Keratinocyte (primary cell): ENCODE measurements around the gene DUSP8. TPM values are rescaled to one million over a fixed set of nuclear protein-coding genes. Genes with fewer than 3 reads are reported as not detected.

Experiments
- DNase-seq: peaks from one replicate; pipeline ENCODE4 v3.0.0-alpha.2; 2011; ENCODE audit warnings: low read depth, missing footprints, low spot score
- FAIRE-seq: peaks from 2 replicates; lab custom pipeline; 2011; peaks lifted over from hg19 to GRCh38; lab: Jason Lieb, UNC
- H2AFZ ChIP-seq: 2 replicates; pipeline ENCODE4 v1.6.0; 2012; ENCODE audit warnings: low read length, control low read depth, inconsistent platforms; ENCODE audit not compliant: control insufficient read depth
- H3K27ac ChIP-seq: 2 replicates; pipeline ENCODE4 v1.5.1; 2011; ENCODE audit warnings: low read length; ENCODE audit not compliant: control insufficient read depth, insufficient read depth
- H3K27me3 ChIP-seq: 3 replicates; pipeline ENCODE4 v1.6.0; 2011; ENCODE audit warnings: low read length; ENCODE audit not compliant: control insufficient read depth, insufficient read depth; ENCODE audit errors: extremely low read depth
- H3K36me3 ChIP-seq, 2 experiments: 2 replicates in 1 of 2; 3 replicates in 1 of 2; pipeline ENCODE4 v1.5.1; 2011; ENCODE audit warnings: low read length in 2 of 2, mild to moderate bottlenecking in 1 of 2; ENCODE audit not compliant: control insufficient read depth in 2 of 2, insufficient read depth in 2 of 2; ENCODE audit errors: extremely low read depth in 1 of 2
- H3K4me1 ChIP-seq: 3 replicates; pipeline ENCODE4 v1.5.1; 2011; ENCODE audit warnings: low read length; ENCODE audit not compliant: control insufficient read depth, insufficient read depth; ENCODE audit errors: extremely low read depth
- H3K4me2 ChIP-seq: 3 replicates; pipeline ENCODE4 v1.6.0; 2011; ENCODE audit warnings: low read depth, low read length; ENCODE audit not compliant: control insufficient read depth, insufficient read depth; ENCODE audit errors: extremely low read depth
- H3K4me3 ChIP-seq, 3 experiments: fragments of 200-600 bp in 1 of 3; sonication (generic) in 1 of 3; 2 replicates in 2 of 3; 3 replicates in 1 of 3; pipeline ENCODE4 v1.5.1; 2011 to 2016; ENCODE audit warnings: low read length in 3 of 3, mild to moderate bottlenecking in 3 of 3, control low read depth in 2 of 3, inconsistent platforms in 1 of 3, low read depth in 1 of 3, mixed read lengths in 1 of 3, mixed run types in 1 of 3, moderate library complexity in 1 of 3; ENCODE audit not compliant: control insufficient read depth in 2 of 3, insufficient read depth in 2 of 3; ENCODE audit errors: extremely low read depth in 1 of 3
- H3K79me2 ChIP-seq: 2 replicates; pipeline ENCODE4 v1.6.0; 2012; ENCODE audit warnings: low read length; ENCODE audit not compliant: control insufficient read depth, insufficient read depth
- H3K9ac ChIP-seq: 3 replicates; pipeline ENCODE4 v1.6.0; 2011; ENCODE audit warnings: low read length; ENCODE audit not compliant: control insufficient read depth, insufficient read depth; ENCODE audit errors: extremely low read depth
- H3K9me1 ChIP-seq: 3 replicates; pipeline ENCODE4 v1.6.0; 2011; ENCODE audit warnings: low read length; ENCODE audit not compliant: control insufficient read depth, insufficient read depth; ENCODE audit errors: extremely low read depth
- H3K9me3 ChIP-seq: 2 replicates; pipeline ENCODE4 v1.5.1; 2012; ENCODE audit warnings: low read depth, low read length; ENCODE audit not compliant: control insufficient read depth
- H4K20me1 ChIP-seq: 3 replicates; pipeline ENCODE4 v1.6.0; 2011; ENCODE audit warnings: low read length; ENCODE audit not compliant: control insufficient read depth, insufficient read depth; ENCODE audit errors: extremely low read depth
- CTCF ChIP-seq, 3 experiments: IDR thresholded peaks in 1 of 3; conservative IDR thresholded peaks in 1 of 3; optimal IDR thresholded peaks in 1 of 3; 2 replicates in 2 of 3; 3 replicates in 1 of 3; pipeline versions ENCODE3 to v1.5.1; 2011; ENCODE audit warnings: low read length in 3 of 3, mild to moderate bottlenecking in 3 of 3, moderate library complexity in 2 of 3, control low read depth in 1 of 3, inconsistent platforms in 1 of 3; ENCODE audit not compliant: insufficient read depth in 2 of 3; ENCODE audit errors: extremely low read depth in 1 of 3
- EZH2 ChIP-seq: IDR thresholded peaks from one replicate; pipeline ENCODE4 v1.6.1; 2012; ENCODE audit warnings: inconsistent platforms, mild to moderate bottlenecking, low read length, moderate library complexity
- dilution Hi-C: fragments of 300-500 bp; cut with MboI; formaldehyde crosslinking; loops from one replicate; pipeline ENCODE4 v1.7.0; 2020; ENCODE audit warnings: low sequenced_read_pairs; ENCODE audit not compliant: extremely low pct_ligation_motif_present
- polyA plus RNA-seq, 5 experiments: library from polyadenylated mRNA; depleted of rRNA in 3 of 5; stranded (reverse) in 3 of 5; stranded (forward) in 1 of 5; unstranded in 1 of 5; fragments of >200 nt; gene quantifications; 1 replicate in 1 of 5; 2 replicates in 3 of 5; 3 replicates in 1 of 5; pipeline versions ENCODE4 v1.2.1 to v1.2.3, GENCODE V29; 2011 to 2012; ENCODE audit warnings: missing spikeins in 2 of 5, low read depth in 1 of 5, low replicate concordance in 1 of 5

The DUSP8 gene
- polyA plus RNA-seq, 1 donor (not counting 4 experiments of a cell fraction or from before 2014, with no cell fraction given): 0.58 TPM

- Histone ChIP-seq H3K4me3 (no peak overlapping the region), H3K9me3 (no peaks in the 10 kb centered on the region), H2AFZ (no peak overlapping the region), H3K9ac (no peak overlapping the region), H3K4me1 (peaks cover 36% of the 10 kb centered on the region), H3K4me2 (no peak overlapping the region), H4K20me1 (peaks cover 14% of the 10 kb centered on the region), H3K27ac (no peak overlapping the region), H3K79me2 (peaks cover 40% of the 10 kb centered on the region), H3K27me3 (no peaks in the 10 kb centered on the region), H3K36me3 (peaks cover 0 to 4% of the 10 kb centered on the region in 2 experiments), H3K9me1 (peaks cover 23% of the 10 kb centered on the region)
- DNase-seq: no peak
- FAIRE-seq: no peak
- dilution Hi-C loops: loop anchor here (10.0 kb wide), 1 partner anchor 97 kb away; no protein-coding TSS in a partner anchor
- TF ChIP-seq CTCF (optimal IDR thresholded peaks at IDR 0.05 in 1 of 3, IDR thresholded peaks at IDR 0.05 in 1 of 3, conservative IDR thresholded peaks at IDR 0.05 in 1 of 3; ENCODE audit: extremely low read depth in 1 of 3, insufficient read depth in 2 of 3, low read length in 3 of 3) (no peak), EZH2 (no peak)
These were observed 33.9 kb downstream of the DUSP8 start for GRCh38 chr11:1538153-1538552.

- H3K9ac ChIP-seq: peak overlapping the region; percentile 30
- peaks cover 21% of the 10 kb centered on the region for H4K20me1 ChIP-seq
- no peaks in the 10 kb centered on the region for H3K9me3 ChIP-seq
- dilution Hi-C loops: loop anchor here (10.0 kb wide), 1 partner anchor 99 kb away; no protein-coding TSS in a partner anchor
- no peak overlapping the region for H2AFZ ChIP-seq
- peaks cover 0 to 4% of the 10 kb centered on the region in 2 experiments for H3K36me3 ChIP-seq
- H3K27me3 ChIP-seq: no peaks in the 10 kb centered on the region
- peak overlapping the region; percentile 17 for H3K27ac ChIP-seq
- DNase-seq (no peak), FAIRE-seq (peak; percentile 63)
- peaks cover 55% of the 10 kb centered on the region for H3K4me1 ChIP-seq
- H3K4me3 ChIP-seq: no peak overlapping the region
- peak overlapping the region; percentile 42 for H3K4me2 ChIP-seq
- peaks cover 41% of the 10 kb centered on the region for H3K79me2 ChIP-seq
- peaks cover 27% of the 10 kb centered on the region for H3K9me1 ChIP-seq
- no peak for TF ChIP-seq EZH2
- TF ChIP-seq CTCF (optimal IDR thresholded peaks at IDR 0.05 in 1 of 3, IDR thresholded peaks at IDR 0.05 in 1 of 3, conservative IDR thresholded peaks at IDR 0.05 in 1 of 3; ENCODE audit: extremely low read depth in 1 of 3, insufficient read depth in 2 of 3, low read length in 3 of 3): no peak
These were observed 35.8 kb downstream of the DUSP8 start for GRCh38 chr11:1536065-1536843.
